AG09309 (cell line): ENCODE results near the gene DCTPP1.

Source experiments
- DNase-seq: peaks from one replicate; pipeline ENCODE4 v3.0.0-alpha.2; 2010; ENCODE audit warnings: low read depth
- H3K4me3 ChIP-seq: 2 replicates; pipeline ENCODE4 v1.5.1; 2011; ENCODE audit warnings: mild to moderate bottlenecking, low read depth, low read length, moderate library complexity; ENCODE audit not compliant: control insufficient read depth
- TF ChIP-seq, protein P1 (sequence below): IDR thresholded peaks from 2 replicates; pipeline ENCODE4 v1.5.1; 2011; ENCODE audit warnings: mild to moderate bottlenecking, low read depth, low read length, inconsistent platforms; ENCODE audit not compliant: insufficient read depth, control insufficient read depth; ENCODE audit errors: missing control alignments

Gene DCTPP1

DNA sequence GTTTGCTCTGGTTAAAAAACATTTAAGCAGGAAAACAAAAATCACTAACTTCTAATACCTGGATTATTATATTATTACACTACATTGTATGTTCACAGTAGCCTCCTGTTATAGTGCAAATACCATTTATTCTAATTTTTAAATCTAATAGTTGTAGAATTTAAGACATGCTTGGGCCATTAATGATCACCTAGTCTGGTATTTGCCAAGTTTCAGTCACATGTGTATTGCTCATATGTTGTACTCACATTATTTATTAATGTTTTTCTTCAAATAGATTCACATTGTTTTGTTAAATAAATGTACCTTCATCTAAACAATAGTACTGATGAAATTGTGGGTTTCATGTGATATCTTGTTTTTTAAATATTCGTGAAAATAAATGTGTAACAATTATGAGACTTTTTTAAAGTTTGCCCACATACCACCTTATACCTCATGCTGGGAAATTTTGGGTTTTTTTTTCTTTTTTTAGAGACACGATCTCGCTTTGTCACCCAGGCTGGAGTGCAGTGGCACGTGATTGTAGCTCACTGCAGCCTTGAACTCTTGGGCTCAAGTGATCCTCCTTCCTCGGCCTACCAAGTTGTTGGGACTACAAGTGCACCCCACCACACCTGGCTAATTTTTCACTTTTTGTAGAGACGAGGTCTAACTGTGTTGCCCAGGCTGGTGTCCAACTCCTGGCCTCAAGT, 16.6 kb downstream of the DCTPP1 start:
- H3K4me3 ChIP-seq, result no peak overlapping the region
- no peak for DNase-seq
- TF ChIP-seq, protein P1, sequence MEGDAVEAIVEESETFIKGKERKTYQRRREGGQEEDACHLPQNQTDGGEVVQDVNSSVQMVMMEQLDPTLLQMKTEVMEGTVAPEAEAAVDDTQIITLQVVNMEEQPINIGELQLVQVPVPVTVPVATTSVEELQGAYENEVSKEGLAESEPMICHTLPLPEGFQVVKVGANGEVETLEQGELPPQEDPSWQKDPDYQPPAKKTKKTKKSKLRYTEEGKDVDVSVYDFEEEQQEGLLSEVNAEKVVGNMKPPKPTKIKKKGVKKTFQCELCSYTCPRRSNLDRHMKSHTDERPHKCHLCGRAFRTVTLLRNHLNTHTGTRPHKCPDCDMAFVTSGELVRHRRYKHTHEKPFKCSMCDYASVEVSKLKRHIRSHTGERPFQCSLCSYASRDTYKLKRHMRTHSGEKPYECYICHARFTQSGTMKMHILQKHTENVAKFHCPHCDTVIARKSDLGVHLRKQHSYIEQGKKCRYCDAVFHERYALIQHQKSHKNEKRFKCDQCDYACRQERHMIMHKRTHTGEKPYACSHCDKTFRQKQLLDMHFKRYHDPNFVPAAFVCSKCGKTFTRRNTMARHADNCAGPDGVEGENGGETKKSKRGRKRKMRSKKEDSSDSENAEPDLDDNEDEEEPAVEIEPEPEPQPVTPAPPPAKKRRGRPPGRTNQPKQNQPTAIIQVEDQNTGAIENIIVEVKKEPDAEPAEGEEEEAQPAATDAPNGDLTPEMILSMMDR, result no peak

DNA sequence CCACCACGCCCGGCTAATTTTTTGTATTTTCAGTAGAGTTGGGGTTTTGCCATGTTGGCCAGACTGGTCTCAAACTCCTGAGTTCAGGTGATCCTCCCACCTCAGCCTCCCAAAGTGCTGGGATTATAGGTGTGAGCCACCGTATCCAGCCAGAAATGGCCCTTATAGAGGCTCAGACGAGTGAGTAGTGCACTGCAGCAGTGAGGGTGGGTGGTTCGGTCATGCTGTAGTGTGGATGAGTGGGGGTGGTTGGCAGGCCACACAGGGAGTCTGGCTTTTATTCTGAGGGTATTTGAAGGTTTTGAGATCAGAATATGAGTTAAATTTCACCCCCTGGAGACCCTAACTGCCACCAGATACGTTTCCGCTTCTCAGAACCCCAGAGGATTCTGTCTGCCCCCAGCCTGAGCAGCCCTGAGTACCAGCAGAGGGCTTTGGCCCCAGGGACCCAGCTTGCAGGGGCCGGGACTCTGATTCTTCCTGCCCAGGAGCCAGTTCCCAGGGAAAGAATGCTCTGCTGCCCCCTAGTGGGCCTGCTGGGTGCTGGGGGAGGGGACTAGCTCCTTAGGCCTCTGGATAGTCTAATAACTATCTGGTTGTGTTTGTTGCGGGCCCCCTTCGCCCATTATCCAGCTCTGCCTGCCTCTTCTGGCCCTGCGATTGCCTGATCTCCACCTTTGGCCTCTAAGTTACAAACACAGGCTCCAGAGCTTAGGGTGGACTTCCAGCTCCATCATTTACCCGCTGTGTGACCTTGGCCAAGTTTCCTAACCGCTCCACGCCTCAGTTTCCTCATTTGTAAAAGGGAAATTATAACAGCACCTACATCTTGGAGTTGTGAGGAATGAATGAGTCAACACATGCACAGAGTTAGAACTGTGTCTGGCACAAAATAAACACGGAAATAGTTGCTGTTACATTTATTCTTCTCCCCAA, 20.4 kb downstream of the DCTPP1 start:
- DNase-seq, result no peak
- H3K4me3 ChIP-seq, result no peak overlapping the region
- TF ChIP-seq, protein P1, result peak; percentile 99

DNA sequence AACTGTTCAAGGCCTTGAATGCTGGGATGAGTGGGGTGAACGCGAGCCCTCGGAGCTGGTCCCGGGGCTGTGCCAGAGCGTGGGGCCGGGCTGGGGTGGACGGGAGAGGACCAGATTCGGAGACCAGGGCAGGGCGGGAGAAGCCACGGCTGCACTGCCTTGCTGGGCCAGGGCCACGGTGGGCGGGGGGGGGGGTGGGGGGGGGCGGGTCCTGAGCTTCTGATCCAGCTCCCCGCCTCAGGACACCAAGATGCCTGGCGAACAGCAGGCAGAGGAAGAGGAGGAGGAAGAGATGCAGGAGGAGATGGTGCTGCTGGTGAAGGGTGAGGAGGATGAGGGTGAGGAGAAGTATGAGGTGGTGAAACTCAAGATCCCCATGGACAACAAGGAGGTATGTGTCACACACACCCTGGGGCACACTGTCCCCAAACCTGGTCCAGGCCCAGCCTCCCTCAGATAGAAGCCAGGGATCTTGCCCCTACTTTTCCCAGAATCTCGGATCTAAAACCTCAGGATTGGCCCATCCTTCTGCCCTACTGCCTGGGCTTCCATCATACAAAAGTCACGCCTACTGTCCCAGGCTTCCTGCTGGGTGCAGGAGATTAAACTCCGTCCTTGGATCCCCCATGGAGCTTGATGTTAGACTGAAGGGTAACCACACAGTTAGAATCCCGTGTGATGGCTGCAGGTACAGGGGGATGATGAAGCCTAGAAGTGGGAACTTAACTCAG, 21.9 kb downstream of the DCTPP1 start:
- H3K4me3 ChIP-seq, result peak overlapping the region; percentile 43
- TF ChIP-seq, protein P1, result no peak
- no peak for DNase-seq

DNA sequence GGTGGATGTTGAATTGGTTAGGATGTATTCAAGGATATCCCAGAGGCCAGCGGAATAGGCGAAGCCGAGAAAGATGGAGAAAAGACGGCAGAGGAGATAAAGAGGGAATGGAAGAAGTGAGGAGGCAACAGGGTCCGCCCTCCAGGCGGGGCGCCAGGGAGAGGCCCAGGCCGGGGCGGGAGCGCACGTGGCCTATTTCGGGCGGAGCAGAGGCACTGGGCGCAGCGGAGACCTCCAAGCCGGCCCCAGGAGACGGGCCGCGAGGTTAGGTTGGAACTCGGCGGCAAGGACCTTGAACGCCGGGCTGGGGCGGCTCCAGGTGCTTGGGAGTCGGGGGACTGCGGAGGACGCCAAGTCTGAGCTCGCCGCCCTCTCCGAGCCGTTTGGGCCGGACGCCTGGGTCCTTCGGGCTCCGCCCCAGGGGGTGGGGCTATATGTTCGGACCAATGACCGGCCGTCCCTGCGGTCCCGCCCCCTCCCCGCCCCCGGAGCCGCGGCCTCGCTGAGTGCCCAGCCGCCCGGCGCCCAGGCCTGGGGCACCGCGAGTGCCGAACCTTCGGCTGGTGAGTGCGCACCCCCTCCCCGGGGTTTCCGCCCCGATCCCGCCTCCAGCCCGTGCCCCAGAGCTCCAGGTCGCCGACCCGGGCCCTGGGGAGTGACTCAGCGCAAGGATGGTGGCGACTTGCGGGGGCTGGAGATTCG, 22.6 kb downstream of the DCTPP1 start, which contains the start of gene ZNF771:
ZNF771 (plus strand) TSS at position 505 of the 702 bp plus-strand sequence. CDS start 448 bp downstream, outside the sequence.
- DNase-seq, result no peak
- TF ChIP-seq, protein P1, result no peak
- H3K4me3 ChIP-seq, result peak within 1 kb of the TSS; percentile 43

GRCh38 chr16:30406795-30407101, 23.1 kb downstream of the DCTPP1 start:
- H3K4me3 ChIP-seq, result peak overlapping the region; percentile 43
- no peak for DNase-seq
- TF ChIP-seq, protein P1, result no peak
